Adipose tissue (tissue), 3 donors: ENCODE measurements around the gene CALY. TPM values are rescaled to one million over a fixed set of nuclear protein-coding genes. Genes with fewer than 3 reads are reported as not detected.

Experiments
- H3K27ac ChIP-seq: one replicate; pipeline ENCODE4 v1.5.1; 2013; ENCODE audit warnings: low read depth, low read length
- WGBS, 3 donors: extraction: QIAGEN DNeasy Blood & Tissue Kit; methylation state at CpG; one replicate each; pipeline ENCODE4 v1.1.7; 2013; 5-methylcytosine and 5-hydroxymethylcytosine counted together
- polyA plus RNA-seq, 3 donors: library from polyadenylated mRNA; stranded (reverse); fragments of 200-250 nt; gene quantifications; one replicate each; pipeline ENCODE4 v1.2.3, GENCODE V29; 2013
- donor health status: healthy with polysubstance abuse.
- donor health status: Bipolar disorder and iron deficiency.
- donor health status: healthy.

Gene CALY
- polyA plus RNA-seq, 3 donors: 0.95 TPM; not detected in 2

DNA sequence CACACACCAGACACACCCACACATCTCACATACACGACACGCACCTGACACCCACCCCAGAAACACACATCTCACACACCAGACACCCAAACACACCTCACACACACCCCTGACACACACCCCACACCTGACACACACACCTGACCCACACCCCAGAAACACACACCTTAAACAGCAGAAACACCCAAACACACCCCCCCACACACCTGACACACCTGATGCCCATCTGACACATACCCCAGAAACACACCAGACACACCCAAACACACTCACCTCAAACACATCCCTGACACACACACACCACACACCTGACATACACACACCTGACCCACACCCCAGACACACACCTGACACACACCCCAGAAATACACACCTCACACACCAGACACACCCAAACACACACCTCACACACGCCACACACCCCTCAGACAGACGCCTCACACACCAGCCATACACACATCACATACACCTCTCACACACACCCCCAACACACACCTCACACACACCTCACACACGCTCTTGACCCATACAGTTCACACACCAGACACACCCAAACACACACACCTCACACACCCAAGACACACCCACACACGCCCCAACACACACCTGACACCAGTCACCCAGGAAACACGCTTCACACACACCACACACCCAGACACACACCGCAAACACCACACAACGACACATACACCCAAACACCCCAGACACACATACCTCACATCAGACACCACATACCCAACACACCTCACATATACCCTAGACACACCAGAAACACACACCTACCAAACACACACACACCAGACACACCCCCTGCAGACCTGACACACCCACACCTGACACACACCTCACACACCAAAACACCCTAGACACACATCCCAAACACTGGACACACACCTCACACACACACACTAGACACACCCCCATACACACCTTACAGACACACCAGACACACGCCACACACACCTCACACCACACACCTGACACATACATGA lies 1.7 kb upstream of the CALY start:
- H3K27ac ChIP-seq: no peak overlapping the region
- 85 to 90% (median 90%) methylated on average over 10 of the region's 10 CpGs for WGBS, 3 donors

DNA sequence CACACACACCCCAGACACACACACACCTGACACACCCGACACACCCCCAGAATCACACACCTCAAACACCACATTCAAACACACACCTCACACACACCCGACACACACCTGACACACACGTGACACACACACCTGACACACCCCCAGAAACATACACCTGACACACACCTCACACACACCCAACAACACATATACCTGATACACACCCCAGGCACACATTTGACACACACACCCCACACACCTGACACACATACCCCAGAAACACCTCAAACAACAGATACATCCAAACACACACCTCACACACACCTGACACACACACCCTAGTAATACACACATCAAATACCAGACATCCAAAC lies 652 bp upstream of the CALY start:
- H3K27ac ChIP-seq: no peak overlapping the region
- WGBS, 3 donors: 72 to 91% (median 82%) methylated on average over 3 of the region's 3 CpGs

DNA sequence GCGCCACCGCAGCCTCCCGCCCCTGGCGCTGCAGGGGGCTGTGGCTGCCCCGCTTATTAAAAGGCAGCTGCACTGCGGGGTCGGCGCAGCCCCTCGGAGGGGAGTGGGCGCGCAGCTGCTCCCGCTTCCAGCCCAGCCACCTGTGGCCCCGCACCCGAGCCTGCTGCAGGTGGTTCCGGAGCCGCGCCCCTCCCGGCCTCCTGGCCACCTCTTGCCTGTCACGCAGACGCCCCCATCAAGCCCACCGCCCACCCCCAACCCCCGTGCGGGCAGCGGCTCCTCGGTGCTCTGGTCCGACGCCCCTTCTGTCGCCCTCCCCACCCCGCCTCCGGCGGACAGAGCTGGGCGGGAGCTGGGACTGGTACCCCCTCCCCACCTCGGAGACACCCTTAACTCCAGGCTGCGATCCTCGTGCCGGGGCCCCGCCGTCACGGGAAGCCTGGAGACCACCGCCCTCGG lies 549 bp downstream of the CALY start:
- 6 to 8% (median 8%) methylated on average over 29 to 41 of the region's 41 CpGs for WGBS, 3 donors
- H3K27ac ChIP-seq: no peak overlapping the region

- 2 to 3% (median 2%) methylated on average over 48 to 75 of the region's 75 CpGs for WGBS, 3 donors
Measured at GRCh38 chr10:133335246-133336117, 1.2 kb downstream of the CALY start.

GRCh38 chr10:133334503-133335245 lies 2.0 kb downstream of the CALY start:
- H3K27ac ChIP-seq: no peak overlapping the region
- WGBS, 3 donors: 14 to 17% (median 15%) methylated on average over 36 to 49 of the region's 51 CpGs

More at GRCh38 chr10:133335246-133336117, 1.2 kb downstream of the CALY start:
- H3K27ac ChIP-seq: no peak overlapping the region

GRCh38 chr10:133332936-133333699 lies 3.6 kb downstream of the CALY start:
- 73 to 87% (median 83%) methylated on average over 30 of the region's 30 CpGs for WGBS, 3 donors
- no peak overlapping the region for H3K27ac ChIP-seq

GRCh38 chr10:133329491-133330202 lies 7.0 kb downstream of the CALY start:
- H3K27ac ChIP-seq: no peak overlapping the region
- WGBS, 3 donors: 9% methylated on average over 37 of the region's 37 CpGs

GRCh38 chr10:133328358-133329343 lies 8.0 kb downstream of the CALY start:
- 71 to 84% (median 80%) methylated on average over 15 of the region's 15 CpGs for WGBS, 3 donors
- H3K27ac ChIP-seq: no peak overlapping the region

DNA sequence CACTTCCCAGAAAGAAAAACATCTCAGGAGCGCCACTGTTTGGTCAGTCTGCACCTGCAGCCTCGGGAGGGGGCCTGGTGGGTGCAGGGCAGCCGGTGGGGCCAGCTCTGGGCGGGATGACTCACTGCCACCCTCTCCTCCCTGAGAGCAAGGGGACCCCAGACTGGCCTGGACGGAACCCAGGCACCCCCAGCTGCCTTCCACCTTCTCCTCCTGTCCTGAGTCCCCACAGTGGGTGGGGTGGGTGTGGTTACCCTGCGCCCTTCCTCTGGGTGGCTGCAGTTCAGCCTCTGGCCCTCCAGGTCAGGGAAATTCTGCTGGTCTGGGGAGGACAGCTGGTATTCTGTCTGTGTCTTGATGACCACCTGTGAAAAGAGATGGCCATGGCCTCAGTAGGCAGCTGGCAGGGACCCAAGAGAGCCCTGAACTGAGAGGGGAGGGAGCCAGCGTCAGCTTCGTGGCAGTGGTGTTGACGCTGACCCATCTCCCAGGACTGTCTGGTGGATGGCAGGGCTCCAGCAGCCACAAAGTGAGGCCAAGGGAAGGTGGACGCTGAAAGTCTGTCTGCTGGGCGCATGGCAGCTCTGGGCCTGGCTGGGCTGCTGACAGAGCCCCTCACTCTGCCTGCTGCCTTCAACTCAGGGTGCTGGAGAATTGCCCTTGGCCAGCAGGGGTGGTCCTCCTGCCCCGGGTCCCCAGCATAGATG lies 8.9 kb downstream of the CALY start:
- H3K27ac ChIP-seq: no peak overlapping the region
- WGBS, 3 donors: 35 to 50% (median 41%) methylated on average over 11 to 12 of the region's 12 CpGs

- H3K27ac ChIP-seq: no peak overlapping the region
- WGBS, 3 donors: 22 to 32% (median 25%) methylated on average over 26 to 28 of the region's 28 CpGs
Measured at GRCh38 chr10:133326745-133327650, 9.7 kb downstream of the CALY start.

- no peak overlapping the region for H3K27ac ChIP-seq
- WGBS, 3 donors: 29 to 37% (median 35%) methylated on average over 9 of the region's 9 CpGs
Measured at GRCh38 chr10:133326223-133326551, 10.5 kb downstream of the CALY start.

DNA sequence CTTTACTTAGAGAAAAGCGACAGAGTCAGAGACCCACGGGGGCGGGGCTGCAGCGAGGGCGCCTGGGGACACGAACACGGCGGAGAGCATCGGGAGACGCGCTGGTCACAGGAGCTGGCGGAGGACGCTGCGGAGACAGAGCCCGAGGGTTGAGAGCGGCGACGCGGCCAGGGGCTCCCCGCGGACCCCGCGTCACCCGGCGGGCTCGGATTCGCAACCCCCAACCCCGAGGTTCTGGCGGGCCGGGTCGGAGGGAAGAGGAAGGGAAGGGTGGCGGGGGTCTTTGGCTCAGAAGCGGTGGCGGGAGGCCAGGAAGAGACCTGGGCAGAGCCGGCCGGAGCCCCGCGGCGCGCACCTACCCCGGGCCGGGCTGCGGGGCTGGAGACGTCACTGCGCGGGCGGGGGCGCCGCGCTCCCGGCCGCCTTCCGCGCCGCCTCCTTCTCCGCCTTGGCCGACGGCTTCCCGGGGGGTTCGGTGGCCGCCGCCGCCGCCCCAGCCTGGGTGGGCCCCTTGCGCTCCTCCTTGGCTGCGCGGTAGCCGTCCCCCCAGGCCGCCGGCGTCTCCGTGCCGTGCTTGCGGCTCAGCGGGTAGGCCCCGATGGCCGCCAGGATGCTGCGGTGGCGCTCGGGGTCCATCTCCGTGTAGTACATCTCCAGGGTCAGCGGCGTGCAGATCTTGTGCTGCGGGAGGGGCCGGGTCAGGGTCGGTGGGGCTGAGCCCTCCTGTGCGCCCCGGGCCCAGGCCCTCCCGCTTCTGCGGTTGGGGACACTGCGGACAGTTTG lies 11.1 kb downstream of the CALY start:
- 2 to 3% (median 2%) methylated on average over 64 to 91 of the region's 91 CpGs for WGBS, 3 donors
- no peak overlapping the region for H3K27ac ChIP-seq

DNA sequence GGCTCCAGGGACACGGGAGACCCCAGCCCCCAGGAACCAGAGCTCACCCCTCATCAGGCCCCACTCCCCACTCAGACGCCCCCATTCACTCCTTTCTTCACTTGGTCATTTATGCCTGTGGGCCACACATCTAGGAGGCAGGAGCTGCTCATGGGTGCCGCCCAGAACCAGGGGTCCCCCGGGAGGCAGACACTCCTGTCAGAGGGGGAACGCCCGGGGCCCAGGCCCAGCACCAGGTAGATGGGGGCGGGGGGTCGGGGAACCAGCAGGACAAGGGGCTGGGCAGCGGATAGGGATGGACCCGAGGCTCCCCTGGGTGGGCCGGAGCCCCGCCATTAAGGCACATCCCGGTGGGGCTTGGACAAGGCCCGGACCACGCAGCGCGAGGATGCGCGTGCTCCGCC lies 11.8 kb downstream of the CALY start:
- H3K27ac ChIP-seq: no peak overlapping the region
- WGBS, 3 donors: 14 to 22% (median 19%) methylated on average over 20 of the region's 20 CpGs

- H3K27ac ChIP-seq: no peak overlapping the region
- WGBS, 3 donors: 5 to 8% (median 6%) methylated on average over 10 to 13 of the region's 13 CpGs
Measured at GRCh38 chr10:133324198-133324792, 12.4 kb downstream of the CALY start.
